ENCODE data around the gene KLHL9.

DNA sequence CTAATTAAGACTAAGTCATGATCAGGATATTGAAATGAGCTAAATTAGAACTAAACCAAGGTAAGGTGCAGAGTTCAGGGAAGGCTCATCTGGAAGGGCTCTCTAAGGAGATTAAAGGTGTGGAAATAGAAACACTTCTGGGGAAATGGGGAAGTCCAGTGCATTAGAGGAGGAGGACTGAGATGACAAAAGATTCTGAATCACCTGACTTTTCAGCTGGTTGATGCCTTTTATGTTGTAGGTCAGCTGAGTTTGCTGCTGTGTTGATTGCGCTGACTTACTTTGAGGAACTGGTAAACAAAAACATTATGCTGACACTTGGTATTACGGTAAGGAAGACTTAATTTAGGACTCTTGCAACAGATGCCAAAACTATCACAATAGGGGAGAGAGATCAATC, 53.9 kb downstream of the KLHL9 start:
- TF ChIP-seq, protein P1, sequence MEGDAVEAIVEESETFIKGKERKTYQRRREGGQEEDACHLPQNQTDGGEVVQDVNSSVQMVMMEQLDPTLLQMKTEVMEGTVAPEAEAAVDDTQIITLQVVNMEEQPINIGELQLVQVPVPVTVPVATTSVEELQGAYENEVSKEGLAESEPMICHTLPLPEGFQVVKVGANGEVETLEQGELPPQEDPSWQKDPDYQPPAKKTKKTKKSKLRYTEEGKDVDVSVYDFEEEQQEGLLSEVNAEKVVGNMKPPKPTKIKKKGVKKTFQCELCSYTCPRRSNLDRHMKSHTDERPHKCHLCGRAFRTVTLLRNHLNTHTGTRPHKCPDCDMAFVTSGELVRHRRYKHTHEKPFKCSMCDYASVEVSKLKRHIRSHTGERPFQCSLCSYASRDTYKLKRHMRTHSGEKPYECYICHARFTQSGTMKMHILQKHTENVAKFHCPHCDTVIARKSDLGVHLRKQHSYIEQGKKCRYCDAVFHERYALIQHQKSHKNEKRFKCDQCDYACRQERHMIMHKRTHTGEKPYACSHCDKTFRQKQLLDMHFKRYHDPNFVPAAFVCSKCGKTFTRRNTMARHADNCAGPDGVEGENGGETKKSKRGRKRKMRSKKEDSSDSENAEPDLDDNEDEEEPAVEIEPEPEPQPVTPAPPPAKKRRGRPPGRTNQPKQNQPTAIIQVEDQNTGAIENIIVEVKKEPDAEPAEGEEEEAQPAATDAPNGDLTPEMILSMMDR (conservative IDR thresholded peaks at IDR 0.05 in 1 of 2, IDR thresholded peaks at IDR 0.05 in 1 of 2; ENCODE audit: low read depth in 1 of 2, low read length in 2 of 2), result no peak
- TF ChIP-seq EZH2 (IDR thresholded peaks at IDR 0.05; ENCODE audit: low read length, missing control alignments), result no peak
